GM18520 (cell line): ENCODE measurements around the gene TSSK2.
"Not testable (repeated sequence)": the region's sequence is repeated elsewhere in the genome, so short reads cannot be mapped to it uniquely, and the experiment has no call there.

Experiments used
- ATAC-seq: cut with Tn5 transposase; IDR thresholded peaks from one replicate; pipeline ENCODE4 v1.9.1; 2021; ENCODE audit not compliant: unreplicated experiment

The TSSK2 gene

GRCh38 chr22:19130959-19131684 is at the start of gene TSSK2:
Gene TSSK2, plus strand, starts transcription at chr22:19131308. Its CDS starts 92 bp downstream, at chr22:19131400.
- ATAC-seq, result no peak

GRCh38 chr22:19081351-19081750 is 49.8 kb upstream of the TSSK2 start:
- ATAC-seq, result no peak

GRCh38 chr22:19082101-19082500 is 49.0 kb upstream of the TSSK2 start:
- no peak for ATAC-seq

- no peak for ATAC-seq
Observed at GRCh38 chr22:19082793-19083192, 48.3 kb upstream of the TSSK2 start.

- not testable (repeated sequence) for ATAC-seq
Observed at GRCh38 chr22:19084126-19084525, 47.0 kb upstream of the TSSK2 start.

GRCh38 chr22:19084586-19084985 is 46.5 kb upstream of the TSSK2 start:
- ATAC-seq, result not testable (repeated sequence)

- no peak for ATAC-seq
Observed at GRCh38 chr22:19085233-19085718, 45.8 kb upstream of the TSSK2 start.

- ATAC-seq, result no peak
Observed at GRCh38 chr22:19086417-19086816, 44.7 kb upstream of the TSSK2 start.

GRCh38 chr22:19086896-19087295 is 44.2 kb upstream of the TSSK2 start:
- no peak for ATAC-seq

GRCh38 chr22:19088866-19089595 is 42.1 kb upstream of the TSSK2 start:
- no peak for ATAC-seq

- ATAC-seq, result no peak
Observed at GRCh38 chr22:19090183-19090582, 40.9 kb upstream of the TSSK2 start.

GRCh38 chr22:19090586-19091127 is 40.5 kb upstream of the TSSK2 start:
- no peak for ATAC-seq

GRCh38 chr22:19092725-19093124 is 38.4 kb upstream of the TSSK2 start:
- no peak for ATAC-seq

- ATAC-seq, result no peak
Observed at GRCh38 chr22:19094393-19094997, 36.6 kb upstream of the TSSK2 start.

- no peak for ATAC-seq
Observed at GRCh38 chr22:19096555-19096954, 34.6 kb upstream of the TSSK2 start.

- ATAC-seq, result no peak
Observed at GRCh38 chr22:19097518-19097917, 33.6 kb upstream of the TSSK2 start.

- ATAC-seq, result no peak
Observed at GRCh38 chr22:19098157-19098556, 33.0 kb upstream of the TSSK2 start.

- no peak for ATAC-seq
Observed at GRCh38 chr22:19103880-19104821, 27.0 kb upstream of the TSSK2 start.

- ATAC-seq, result no peak
Observed at GRCh38 chr22:19105456-19105855, 25.7 kb upstream of the TSSK2 start.
